Measurements from ENCODE around the gene PCGF5.
A peak's percentile ranks its signal among the peaks of the same experiment; 100 is the strongest.
"Not testable (repeated sequence)": the region's sequence is repeated elsewhere in the genome, so short reads cannot be mapped to it uniquely, and the experiment has no call there.

The PCGF5 gene

DNA sequence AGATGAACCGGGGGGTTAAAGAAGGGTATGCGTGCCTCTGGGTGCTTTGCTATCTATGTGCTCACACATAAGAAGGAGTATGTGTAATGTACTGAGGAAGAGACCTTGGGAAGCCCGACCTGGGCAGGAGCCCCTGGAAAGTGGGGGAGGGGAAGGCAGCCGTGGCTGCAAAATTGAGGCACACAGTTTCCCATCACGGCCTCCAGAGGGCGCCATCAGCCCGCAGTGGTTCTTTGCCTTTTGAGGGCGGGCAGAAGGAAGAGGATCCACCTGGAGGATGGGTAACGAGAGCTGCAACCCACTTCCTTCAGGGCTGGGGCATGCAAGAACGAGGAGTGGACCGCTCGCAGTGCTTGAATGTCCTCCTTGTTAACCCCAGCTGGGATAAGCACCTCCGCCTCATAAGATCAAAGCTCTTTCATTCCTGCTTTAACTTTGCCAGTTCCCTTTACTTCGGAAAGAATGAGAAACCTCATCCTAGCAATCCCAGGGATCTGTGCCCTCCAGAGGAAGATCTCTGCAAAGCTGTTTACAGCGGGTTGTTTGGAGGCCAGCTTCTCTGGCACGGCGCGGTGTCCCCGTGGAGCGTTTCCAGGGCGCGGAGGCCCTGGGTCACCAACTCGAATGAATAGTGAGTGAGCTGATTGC, 77.9 kb downstream of the PCGF5 start:
- TF ChIP-seq, protein P1, sequence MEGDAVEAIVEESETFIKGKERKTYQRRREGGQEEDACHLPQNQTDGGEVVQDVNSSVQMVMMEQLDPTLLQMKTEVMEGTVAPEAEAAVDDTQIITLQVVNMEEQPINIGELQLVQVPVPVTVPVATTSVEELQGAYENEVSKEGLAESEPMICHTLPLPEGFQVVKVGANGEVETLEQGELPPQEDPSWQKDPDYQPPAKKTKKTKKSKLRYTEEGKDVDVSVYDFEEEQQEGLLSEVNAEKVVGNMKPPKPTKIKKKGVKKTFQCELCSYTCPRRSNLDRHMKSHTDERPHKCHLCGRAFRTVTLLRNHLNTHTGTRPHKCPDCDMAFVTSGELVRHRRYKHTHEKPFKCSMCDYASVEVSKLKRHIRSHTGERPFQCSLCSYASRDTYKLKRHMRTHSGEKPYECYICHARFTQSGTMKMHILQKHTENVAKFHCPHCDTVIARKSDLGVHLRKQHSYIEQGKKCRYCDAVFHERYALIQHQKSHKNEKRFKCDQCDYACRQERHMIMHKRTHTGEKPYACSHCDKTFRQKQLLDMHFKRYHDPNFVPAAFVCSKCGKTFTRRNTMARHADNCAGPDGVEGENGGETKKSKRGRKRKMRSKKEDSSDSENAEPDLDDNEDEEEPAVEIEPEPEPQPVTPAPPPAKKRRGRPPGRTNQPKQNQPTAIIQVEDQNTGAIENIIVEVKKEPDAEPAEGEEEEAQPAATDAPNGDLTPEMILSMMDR (IDR thresholded peaks at IDR 0.05; ENCODE audit: insufficient read depth, low read length): peak; percentile 87
- no peak for TF ChIP-seq REST (IDR thresholded peaks at IDR 0.05; ENCODE audit: insufficient replicate concordance, low read depth)
- no peak for TF ChIP-seq POLR2AphosphoS5 (IDR thresholded peaks at IDR 0.05; ENCODE audit: low read depth)
- TF ChIP-seq GABPA (IDR thresholded peaks at IDR 0.05; ENCODE audit: low read depth): no peak
- peak; percentile 7; the same call in 1 of the 2 replicates for TF ChIP-seq SPI1 (IDR thresholded peaks at IDR 0.05; ENCODE audit: borderline replicate concordance, low read depth)
- Histone ChIP-seq H3K27me3 (ENCODE audit: insufficient read depth, poor library complexity, severe bottlenecking) (peaks cover 3% of the 10 kb centered on the region), H3K4me3 (replicated peaks; ENCODE audit: insufficient read depth, low read length) (no peak overlapping the region), H3K27ac (replicated peaks) (no peak overlapping the region)
- DNase-seq (ENCODE audit: low read depth in 1 of 2, low spot score in 1 of 2): peak; percentile 45 to 57

GRCh38 chr10:91299999-91300575, 79.6 kb downstream of the PCGF5 start:
- TF ChIP-seq POLR2AphosphoS5 (IDR thresholded peaks at IDR 0.05; ENCODE audit: low read depth): no peak
- no peak for TF ChIP-seq REST (IDR thresholded peaks at IDR 0.05; ENCODE audit: insufficient replicate concordance, low read depth)
- TF ChIP-seq SPI1 (IDR thresholded peaks at IDR 0.05; ENCODE audit: borderline replicate concordance, low read depth): no peak
- TF ChIP-seq GABPA (IDR thresholded peaks at IDR 0.05; ENCODE audit: low read depth): no peak
- TF ChIP-seq, protein P1 (IDR thresholded peaks at IDR 0.05; ENCODE audit: insufficient read depth, low read length): no peak
- no peak overlapping the region for H3K27ac ChIP-seq (replicated peaks)
- no peak for DNase-seq (ENCODE audit: low read depth in 1 of 2, low spot score in 1 of 2)

DNA sequence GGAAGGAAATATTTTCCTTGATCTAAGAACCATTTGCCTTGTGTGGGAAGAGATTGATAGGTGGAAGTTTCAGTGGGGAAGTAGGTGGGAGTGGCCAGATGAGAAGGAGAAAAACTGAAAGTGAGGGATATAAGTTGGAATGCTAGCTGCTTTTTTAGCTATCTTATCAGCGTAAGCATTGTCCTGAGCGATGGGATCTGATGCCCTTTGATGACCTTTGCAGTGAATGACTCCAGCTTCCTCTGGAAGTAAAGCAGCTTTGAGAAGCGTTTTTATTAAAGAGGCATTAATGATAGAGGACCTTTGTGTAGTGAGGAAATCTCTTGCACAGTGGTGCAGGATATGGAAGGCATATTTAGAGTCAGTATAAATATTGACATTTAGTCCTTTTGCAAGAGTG, 82.5 kb downstream of the PCGF5 start:
- H3K27ac ChIP-seq (replicated peaks); DNase-seq (ENCODE audit: low read depth in 1 of 2, low spot score in 1 of 2); H3K27me3 ChIP-seq (ENCODE audit: insufficient read depth, poor library complexity, severe bottlenecking); H3K4me3 ChIP-seq (replicated peaks; ENCODE audit: insufficient read depth, low read length): not testable (repeated sequence)

More at GRCh38 chr10:91299999-91300575, 79.6 kb downstream of the PCGF5 start:
- Histone ChIP-seq H3K4me3 (replicated peaks; ENCODE audit: insufficient read depth, low read length) (no peak overlapping the region), H3K27me3 (ENCODE audit: insufficient read depth, poor library complexity, severe bottlenecking) (peaks cover 3% of the 10 kb centered on the region)

DNA sequence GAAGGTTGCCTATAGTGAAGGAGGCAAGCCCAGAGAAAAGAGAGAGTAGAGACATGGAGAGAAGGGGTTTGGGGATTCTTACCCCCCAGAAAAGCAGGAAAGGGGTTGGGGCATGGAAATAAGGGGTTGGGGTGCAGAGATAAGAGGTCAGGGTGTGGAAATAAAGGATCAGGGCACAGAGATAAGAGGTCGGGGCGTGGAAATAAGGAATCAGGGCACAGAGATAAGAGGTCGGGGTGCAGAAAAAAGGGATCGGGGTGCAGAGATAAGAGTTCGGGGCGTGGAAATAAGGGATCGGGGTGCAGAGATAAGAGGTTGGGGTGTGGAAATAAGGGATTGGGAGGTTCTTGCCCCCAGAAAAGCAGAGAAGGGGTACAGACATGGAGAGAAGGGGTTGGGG, 85.5 kb downstream of the PCGF5 start:
- not testable (repeated sequence) for H3K27ac ChIP-seq (replicated peaks); H3K27me3 ChIP-seq (ENCODE audit: insufficient read depth, poor library complexity, severe bottlenecking); H3K4me3 ChIP-seq (replicated peaks; ENCODE audit: insufficient read depth, low read length); DNase-seq (ENCODE audit: low read depth in 1 of 2, low spot score in 1 of 2)

- no peak for TF ChIP-seq POLR2AphosphoS5 (IDR thresholded peaks at IDR 0.05; ENCODE audit: low read depth)
- peaks cover 11% of the 10 kb centered on the region for H3K27me3 ChIP-seq (ENCODE audit: insufficient read depth, poor library complexity, severe bottlenecking)
Observed at GRCh38 chr10:91307489-91307888, 87.0 kb downstream of the PCGF5 start.

More at GRCh38 chr10:91307489-91307888, 87.0 kb downstream of the PCGF5 start:
- DNase-seq (ENCODE audit: low read depth in 1 of 2, low spot score in 1 of 2): no peak
- no peak overlapping the region for H3K27ac ChIP-seq (replicated peaks)
- no peak overlapping the region for H3K4me3 ChIP-seq (replicated peaks; ENCODE audit: insufficient read depth, low read length)

All from HL-60 (cell line).